GM18498 (cell line): ENCODE data around the gene SNX27.

Source experiments
- ATAC-seq: cut with Tn5 transposase; IDR thresholded peaks from one replicate; pipeline ENCODE4 v1.9.1; 2021; ENCODE audit warnings: mild to moderate bottlenecking, moderate library complexity; ENCODE audit not compliant: unreplicated experiment

SNX27 gene

GRCh38 chr1:151611832-151612500 is at the start of gene SNX27:
Gene SNX27, plus strand, starts transcription at chr1:151612050. Its CDS starts 152 bp downstream, at chr1:151612202.
- peak; percentile 90 for ATAC-seq

GRCh38 chr1:151562661-151563060 is 49.2 kb upstream of the SNX27 start:
- no peak for ATAC-seq

- no peak for ATAC-seq
Observed at GRCh38 chr1:151563376-151563775, 48.5 kb upstream of the SNX27 start.

- no peak for ATAC-seq
Observed at GRCh38 chr1:151565502-151566189, 46.2 kb upstream of the SNX27 start.

GRCh38 chr1:151568626-151569088 is 43.2 kb upstream of the SNX27 start:
- no peak for ATAC-seq

- ATAC-seq, result no peak
Observed at GRCh38 chr1:151570819-151571218, 41.0 kb upstream of the SNX27 start.

- ATAC-seq, result no peak
Observed at GRCh38 chr1:151574575-151575529, 37.0 kb upstream of the SNX27 start.

- no peak for ATAC-seq
Observed at GRCh38 chr1:151577173-151577572, 34.7 kb upstream of the SNX27 start.

GRCh38 chr1:151578941-151579340 is 32.9 kb upstream of the SNX27 start:
- no peak for ATAC-seq

- no peak for ATAC-seq
Observed at GRCh38 chr1:151579436-151580225, 32.2 kb upstream of the SNX27 start.

GRCh38 chr1:151581451-151581850 is 30.4 kb upstream of the SNX27 start:
- no peak for ATAC-seq

- no peak for ATAC-seq
Observed at GRCh38 chr1:151581921-151582320, 29.9 kb upstream of the SNX27 start.

- ATAC-seq, result no peak
Observed at GRCh38 chr1:151583796-151584195, 28.1 kb upstream of the SNX27 start.

GRCh38 chr1:151584278-151584677 is 27.6 kb upstream of the SNX27 start:
- ATAC-seq, result no peak

GRCh38 chr1:151584780-151585179 is 27.1 kb upstream of the SNX27 start:
- no peak for ATAC-seq

- no peak for ATAC-seq
Observed at GRCh38 chr1:151585622-151586021, 26.2 kb upstream of the SNX27 start.

- ATAC-seq, result no peak
Observed at GRCh38 chr1:151590961-151591360, 20.9 kb upstream of the SNX27 start.

GRCh38 chr1:151593730-151594129 is 18.1 kb upstream of the SNX27 start:
- no peak for ATAC-seq

- ATAC-seq, result peak; percentile 65
Observed at GRCh38 chr1:151594143-151594625, 17.7 kb upstream of the SNX27 start.
